Measurements from ENCODE around the gene HOXA1. TPM values are rescaled to one million over a fixed set of nuclear protein-coding genes. Genes with fewer than 3 reads are reported as not detected.

HOXA1 gene
- total RNA-seq, 4 donors from 2014 or later, result 0.17 to 1.4 (median 0.56) TPM

DNA sequence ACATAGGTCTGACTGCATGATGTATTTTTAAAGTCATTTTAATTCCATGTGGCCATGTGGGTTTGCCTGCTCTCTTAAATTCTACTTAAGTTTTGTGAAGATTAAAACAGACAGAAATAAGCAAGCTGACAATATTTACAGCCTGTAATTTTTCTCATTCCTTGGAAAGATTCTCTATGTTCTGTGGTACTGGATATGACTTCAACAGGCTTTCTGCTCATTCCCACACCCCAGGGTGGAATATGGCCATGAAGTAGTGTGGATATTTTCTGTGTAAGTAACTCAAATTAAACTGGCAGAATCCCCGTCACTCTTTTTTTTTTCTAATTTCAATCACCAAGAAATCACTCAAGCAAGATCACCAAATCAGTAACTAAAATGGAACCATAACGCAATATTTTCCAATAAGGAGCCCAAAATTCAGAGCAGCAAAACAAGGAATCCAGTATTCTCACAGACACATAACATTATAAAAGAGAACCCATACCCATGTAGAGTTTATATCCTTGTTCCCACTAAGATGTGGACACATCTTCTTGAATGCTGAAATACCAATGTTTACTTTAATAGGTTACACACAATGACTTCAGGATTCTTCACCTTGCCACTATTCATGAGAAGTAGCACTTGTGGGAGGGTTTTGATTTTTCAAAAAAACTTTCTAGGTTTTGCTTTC, 42.0 kb upstream of the HOXA1 start:
- Histone ChIP-seq H3K4me3 (peak overlapping the region in 2 of 4 donors; percentile 83 to 85), H3K27me3 (peaks cover 0 to 4% (median 0%) of the 10 kb centered on the region in 4 donors), H3K4me1 (peaks cover 6 to 79% (median 67%) of the 10 kb centered on the region in 4 donors), H3K36me3 (no peaks in the 10 kb centered on the region), H3K27ac (replicated peaks in 1 of 4) (peak overlapping the region; percentile 96 to 99 (median 99)), H3K9me3 (no peaks in the 10 kb centered on the region)
- DNase-seq (ENCODE audit: extremely low spot score), result no peak
- intact Hi-C loops (cut with DNase I), result no loop called here
- TF ChIP-seq POLR2AphosphoS5 (IDR thresholded peaks at IDR 0.05), result no peak
- TF ChIP-seq POLR2A (IDR thresholded peaks at IDR 0.05; ENCODE audit: low read depth), result no peak
- TF ChIP-seq EP300 (IDR thresholded peaks at IDR 0.05), result no peak
- TF ChIP-seq, protein P1, sequence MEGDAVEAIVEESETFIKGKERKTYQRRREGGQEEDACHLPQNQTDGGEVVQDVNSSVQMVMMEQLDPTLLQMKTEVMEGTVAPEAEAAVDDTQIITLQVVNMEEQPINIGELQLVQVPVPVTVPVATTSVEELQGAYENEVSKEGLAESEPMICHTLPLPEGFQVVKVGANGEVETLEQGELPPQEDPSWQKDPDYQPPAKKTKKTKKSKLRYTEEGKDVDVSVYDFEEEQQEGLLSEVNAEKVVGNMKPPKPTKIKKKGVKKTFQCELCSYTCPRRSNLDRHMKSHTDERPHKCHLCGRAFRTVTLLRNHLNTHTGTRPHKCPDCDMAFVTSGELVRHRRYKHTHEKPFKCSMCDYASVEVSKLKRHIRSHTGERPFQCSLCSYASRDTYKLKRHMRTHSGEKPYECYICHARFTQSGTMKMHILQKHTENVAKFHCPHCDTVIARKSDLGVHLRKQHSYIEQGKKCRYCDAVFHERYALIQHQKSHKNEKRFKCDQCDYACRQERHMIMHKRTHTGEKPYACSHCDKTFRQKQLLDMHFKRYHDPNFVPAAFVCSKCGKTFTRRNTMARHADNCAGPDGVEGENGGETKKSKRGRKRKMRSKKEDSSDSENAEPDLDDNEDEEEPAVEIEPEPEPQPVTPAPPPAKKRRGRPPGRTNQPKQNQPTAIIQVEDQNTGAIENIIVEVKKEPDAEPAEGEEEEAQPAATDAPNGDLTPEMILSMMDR (IDR thresholded peaks at IDR 0.05), result no peak
- WGBS, result 58% methylated on average over 2 of the region's 2 CpGs

DNA sequence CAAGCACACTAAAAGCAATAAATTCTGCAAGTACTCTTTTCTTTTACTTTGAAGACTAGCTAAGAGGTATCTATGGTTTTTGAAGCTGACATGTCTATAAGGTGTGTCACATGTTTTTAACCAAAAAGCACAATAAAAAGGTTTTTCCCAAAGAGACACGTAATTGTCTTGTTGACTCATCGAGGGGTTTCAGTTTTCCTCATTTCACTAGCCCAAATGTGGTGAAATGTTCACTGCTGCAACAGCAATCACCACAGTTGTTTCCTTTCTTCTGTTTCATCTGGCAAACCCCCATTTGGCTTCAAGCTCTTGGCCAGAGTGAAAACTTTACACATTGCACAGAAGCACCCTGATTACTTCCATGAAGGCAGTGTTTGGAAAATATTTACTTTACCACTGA, 38.6 kb upstream of the HOXA1 start:
- WGBS, result 12% methylated on average over 2 of the region's 2 CpGs
- H3K27ac ChIP-seq (replicated peaks in 1 of 4), result peak overlapping the region; percentile 96 to 99 (median 99)
- no peak for DNase-seq (ENCODE audit: extremely low spot score)
- H3K27me3 ChIP-seq, result peaks cover 0 to 4% (median 0%) of the 10 kb centered on the region in 4 donors
- H3K4me3 ChIP-seq, result no peak overlapping the region
- H3K9me3 ChIP-seq, result no peaks in the 10 kb centered on the region
- intact Hi-C loops (cut with DNase I), result loop anchor here (2.0 kb wide), 1 partner anchor 38 kb away; no protein-coding TSS in a partner anchor
- TF ChIP-seq POLR2AphosphoS5 (IDR thresholded peaks at IDR 0.05) (peak; percentile 43 to 54), POLR2A (IDR thresholded peaks at IDR 0.05; ENCODE audit: low read depth) (no peak)
- H3K4me1 ChIP-seq, result peaks cover 0 to 83% (median 80%) of the 10 kb centered on the region in 4 donors
- H3K36me3 ChIP-seq, result no peaks in the 10 kb centered on the region

DNA sequence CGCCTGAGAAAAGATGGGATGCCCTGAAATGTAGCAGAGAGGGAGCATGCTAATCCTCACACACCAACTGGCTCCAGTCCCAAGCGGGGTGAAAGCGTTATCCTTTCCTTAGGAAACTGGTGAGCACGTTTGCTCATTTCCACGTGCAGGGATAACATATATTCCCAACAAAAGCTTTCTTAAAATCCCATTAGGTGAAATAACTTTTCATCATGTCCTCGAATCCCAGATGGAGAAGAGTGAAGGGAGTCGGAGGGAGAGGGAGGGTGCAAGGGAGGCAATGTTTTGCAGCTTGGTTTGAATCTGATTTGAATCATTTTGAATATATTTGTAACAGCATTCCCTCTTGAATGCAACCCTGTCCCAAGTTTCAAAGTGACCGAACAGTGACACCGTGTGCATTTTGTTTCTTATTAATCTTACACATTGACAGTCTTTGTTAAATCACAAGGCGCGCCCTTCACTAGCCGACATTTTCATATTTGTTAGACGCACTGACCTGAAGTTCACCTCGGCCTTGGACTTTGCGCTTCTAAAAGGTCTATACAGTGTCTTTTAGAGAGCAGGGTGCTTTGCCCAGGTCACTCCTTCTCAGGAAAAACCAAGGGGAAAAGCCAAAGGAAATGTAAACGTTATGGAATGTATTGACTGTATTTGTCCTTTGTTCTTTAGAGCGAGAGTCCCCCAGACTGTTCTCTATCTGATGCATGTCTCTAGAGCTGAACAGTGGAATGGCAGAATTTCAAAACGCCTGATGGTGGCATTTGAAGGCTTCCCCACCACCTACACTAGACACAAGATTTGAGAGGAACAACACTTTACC, 37.8 kb upstream of the HOXA1 start:
- Histone ChIP-seq H3K27ac (replicated peaks in 1 of 4) (peak overlapping the region; percentile 96 to 99 (median 99)), H3K4me1 (peaks cover 0 to 85% (median 82%) of the 10 kb centered on the region in 4 donors), H3K36me3 (no peaks in the 10 kb centered on the region), H3K4me3 (no peak overlapping the region), H3K9me3 (no peaks in the 10 kb centered on the region), H3K27me3 (no peaks in the 10 kb centered on the region)
- WGBS, result 52% methylated on average over 18 of the region's 18 CpGs
- intact Hi-C loops (cut with DNase I), result loop anchor here (2.0 kb wide), 1 partner anchor 37 kb away; no protein-coding TSS in a partner anchor
- DNase-seq (ENCODE audit: extremely low spot score), result no peak
- TF ChIP-seq POLR2A (IDR thresholded peaks at IDR 0.05; ENCODE audit: low read depth), result no peak
- TF ChIP-seq EP300 (IDR thresholded peaks at IDR 0.05), result no peak
- no peak for TF ChIP-seq POLR2AphosphoS5 (IDR thresholded peaks at IDR 0.05)
- TF ChIP-seq, protein P1 (IDR thresholded peaks at IDR 0.05), result no peak

DNA sequence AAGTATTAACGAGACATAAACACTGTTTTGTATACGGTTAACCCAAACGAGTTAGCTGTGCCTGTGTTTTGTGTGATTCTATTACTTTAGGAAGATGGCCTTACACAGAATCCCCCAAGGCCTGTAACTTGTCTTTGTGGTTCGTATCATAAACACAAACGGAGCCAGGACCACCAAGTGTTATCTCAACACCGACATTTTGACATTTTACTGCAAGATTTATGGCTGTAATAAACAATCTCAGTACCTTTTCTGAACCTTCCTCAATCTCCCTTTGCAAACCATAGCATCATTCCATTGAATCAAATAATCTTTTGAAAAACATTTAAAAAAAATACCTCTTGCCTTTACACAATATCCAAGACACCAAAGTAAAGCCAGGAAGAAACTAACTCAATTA, 37.2 kb upstream of the HOXA1 start:
- intact Hi-C loops (cut with DNase I), result no loop called here
- Histone ChIP-seq H3K36me3 (no peaks in the 10 kb centered on the region), H3K4me3 (no peak overlapping the region), H3K27me3 (no peaks in the 10 kb centered on the region), H3K27ac (replicated peaks in 1 of 4) (peak overlapping the region; percentile 96 to 99 (median 99)), H3K4me1 (peaks cover 0 to 85% (median 82%) of the 10 kb centered on the region in 4 donors), H3K9me3 (no peaks in the 10 kb centered on the region)
- TF ChIP-seq POLR2A (IDR thresholded peaks at IDR 0.05; ENCODE audit: low read depth) (no peak), POLR2AphosphoS5 (IDR thresholded peaks at IDR 0.05) (no peak), EP300 (IDR thresholded peaks at IDR 0.05) (no peak)
- TF ChIP-seq, protein P1 (IDR thresholded peaks at IDR 0.05), result no peak
- DNase-seq (ENCODE audit: extremely low spot score), result no peak
- WGBS, result 51% methylated on average over 6 of the region's 6 CpGs

DNA sequence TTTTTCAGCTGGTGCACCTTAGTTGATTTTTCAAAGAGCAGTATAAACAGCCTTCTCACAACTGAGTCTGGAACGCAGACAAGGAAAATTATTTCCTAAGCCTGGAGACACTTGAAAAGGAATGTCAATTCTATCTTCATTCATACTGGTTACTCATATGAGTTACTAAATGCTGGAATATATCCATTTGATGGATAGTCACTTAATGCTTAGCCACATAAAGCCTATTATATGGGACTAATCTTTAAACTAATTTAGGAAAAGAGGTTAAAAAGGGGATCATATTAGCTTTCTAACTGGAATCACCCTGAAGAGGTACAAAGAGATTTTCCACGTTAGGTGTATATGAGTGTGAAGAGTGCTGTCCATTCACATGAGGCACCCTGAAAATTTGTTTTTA, 36.4 kb upstream of the HOXA1 start:
- peaks cover 0 to 85% (median 82%) of the 10 kb centered on the region in 4 donors for H3K4me1 ChIP-seq
- no peaks in the 10 kb centered on the region for H3K9me3 ChIP-seq
- no peak for DNase-seq (ENCODE audit: extremely low spot score)
- H3K27ac ChIP-seq (replicated peaks in 1 of 4), result peak overlapping the region; percentile 96 to 100 (median 99)
- no peaks in the 10 kb centered on the region for H3K27me3 ChIP-seq
- H3K4me3 ChIP-seq, result peak overlapping the region in 1 of 4 donors; percentile 88
- no peaks in the 10 kb centered on the region for H3K36me3 ChIP-seq
- WGBS, result 51% methylated on average over 2 of the region's 2 CpGs
- TF ChIP-seq, protein P1 (IDR thresholded peaks at IDR 0.05), result no peak
- TF ChIP-seq EP300 (IDR thresholded peaks at IDR 0.05) (no peak), POLR2AphosphoS5 (IDR thresholded peaks at IDR 0.05) (peak in 1 of 2 donors; percentile 9), POLR2A (IDR thresholded peaks at IDR 0.05; ENCODE audit: low read depth) (no peak)
- intact Hi-C loops (cut with DNase I), result no loop called here

Data from esophagus muscularis mucosa (tissue), 4 donors.